HG03060 (cell line): ENCODE measurements around the gene FOXK1.

Experiments
- ATAC-seq: cut with Tn5 transposase; IDR thresholded peaks from one replicate; pipeline ENCODE4 v1.9.1; 2021; ENCODE audit warnings: low read depth, moderate number of reproducible peaks; ENCODE audit not compliant: unreplicated experiment

The FOXK1 gene

DNA sequence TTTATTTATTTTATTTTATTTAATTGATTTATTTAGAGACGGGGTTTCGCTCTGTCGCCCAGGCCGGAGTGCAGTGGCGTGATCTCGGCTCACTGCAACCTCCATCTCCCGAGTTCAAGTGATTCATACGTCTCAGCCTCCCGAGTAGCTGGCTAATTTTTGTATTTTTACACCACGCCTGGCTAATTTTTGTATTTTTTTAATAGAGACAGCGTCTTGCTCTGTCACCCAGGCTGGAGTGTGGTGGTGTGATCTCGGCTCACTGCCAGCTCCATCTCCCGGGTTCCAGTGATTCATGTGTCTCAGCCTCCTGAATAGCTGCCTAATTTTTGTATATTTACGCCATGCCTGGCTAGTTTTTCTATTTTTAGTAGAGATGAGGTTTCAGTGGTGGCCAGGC, 127.6 kb downstream of the FOXK1 start:
- ATAC-seq = no peak

GRCh38 chr7:4814433-4814832, 132.3 kb downstream of the FOXK1 start:
- no peak for ATAC-seq

GRCh38 chr7:4815121-4815520, 133.0 kb downstream of the FOXK1 start:
- no peak for ATAC-seq

GRCh38 chr7:4815609-4816418, 133.7 kb downstream of the FOXK1 start:
- ATAC-seq = no peak

DNA sequence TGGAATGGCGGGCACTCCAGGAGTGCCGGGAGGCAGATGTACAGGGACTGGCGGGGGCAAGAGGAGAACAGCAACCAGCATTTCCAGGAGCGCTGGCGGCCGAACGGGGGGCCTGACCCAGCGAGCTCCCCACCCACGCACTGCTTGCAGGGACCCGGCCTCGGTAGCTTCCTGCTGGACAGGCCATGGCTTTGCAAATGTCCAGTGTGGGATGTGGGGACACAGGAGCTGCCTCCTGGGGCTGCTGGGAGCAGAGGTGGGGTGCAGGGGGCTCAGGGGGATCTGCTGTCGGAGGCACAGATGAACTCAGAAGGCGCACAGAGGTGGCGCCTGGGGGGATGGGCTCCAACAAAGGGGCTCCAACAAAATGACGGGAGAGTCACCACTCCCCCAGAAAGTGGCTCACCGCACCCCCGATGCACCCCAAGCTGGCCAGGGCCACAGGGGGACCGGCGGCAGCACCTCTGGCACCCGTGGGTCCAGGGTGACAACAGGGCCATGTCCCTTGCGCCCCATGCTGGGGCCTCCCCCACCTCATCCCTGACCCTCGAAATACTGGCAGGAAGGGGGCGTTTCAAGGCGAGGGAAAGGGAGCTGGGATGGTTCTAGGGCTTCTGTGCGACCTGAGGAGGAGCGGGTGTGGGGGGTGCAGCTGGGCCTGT, 134.5 kb downstream of the FOXK1 start:
- no peak for ATAC-seq

DNA sequence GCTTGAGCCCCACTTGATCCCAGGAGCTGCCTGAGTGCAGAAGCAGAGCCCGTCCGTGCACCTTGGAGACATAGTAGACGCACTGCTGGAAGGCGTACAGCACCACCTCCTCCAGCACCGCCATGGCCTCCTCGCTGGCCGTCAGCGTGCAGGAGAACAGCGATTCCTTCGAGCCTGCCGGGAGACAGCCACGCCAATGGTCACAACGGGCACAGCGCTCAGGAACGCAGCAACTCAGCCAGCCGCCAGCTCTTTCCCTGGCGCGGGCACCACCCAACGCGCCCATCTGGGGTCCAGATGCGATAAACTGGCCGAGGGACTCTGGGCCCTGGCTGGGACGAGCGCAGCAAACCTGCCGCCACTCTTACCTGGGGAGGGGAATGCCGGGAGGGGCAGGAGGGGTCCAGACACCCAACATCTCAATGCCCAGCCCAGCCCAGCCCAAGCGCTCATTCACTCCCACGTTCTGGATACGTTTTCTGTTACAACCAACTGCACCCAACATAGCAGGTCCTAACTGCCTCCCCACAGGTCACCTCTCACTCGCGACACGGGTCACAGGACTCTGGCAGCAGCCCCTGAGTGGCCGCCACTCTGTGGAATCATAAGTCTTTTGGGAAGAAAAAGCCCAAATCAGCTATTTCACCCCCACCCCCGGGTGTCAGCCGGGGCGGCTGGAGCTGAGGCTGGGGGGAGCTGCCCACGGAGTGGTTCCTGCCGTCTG, 135.2 kb downstream of the FOXK1 start:
- no peak for ATAC-seq

- ATAC-seq = no peak
These were observed 136.1 kb downstream of the FOXK1 start for GRCh38 chr7:4818000-4818794.

DNA sequence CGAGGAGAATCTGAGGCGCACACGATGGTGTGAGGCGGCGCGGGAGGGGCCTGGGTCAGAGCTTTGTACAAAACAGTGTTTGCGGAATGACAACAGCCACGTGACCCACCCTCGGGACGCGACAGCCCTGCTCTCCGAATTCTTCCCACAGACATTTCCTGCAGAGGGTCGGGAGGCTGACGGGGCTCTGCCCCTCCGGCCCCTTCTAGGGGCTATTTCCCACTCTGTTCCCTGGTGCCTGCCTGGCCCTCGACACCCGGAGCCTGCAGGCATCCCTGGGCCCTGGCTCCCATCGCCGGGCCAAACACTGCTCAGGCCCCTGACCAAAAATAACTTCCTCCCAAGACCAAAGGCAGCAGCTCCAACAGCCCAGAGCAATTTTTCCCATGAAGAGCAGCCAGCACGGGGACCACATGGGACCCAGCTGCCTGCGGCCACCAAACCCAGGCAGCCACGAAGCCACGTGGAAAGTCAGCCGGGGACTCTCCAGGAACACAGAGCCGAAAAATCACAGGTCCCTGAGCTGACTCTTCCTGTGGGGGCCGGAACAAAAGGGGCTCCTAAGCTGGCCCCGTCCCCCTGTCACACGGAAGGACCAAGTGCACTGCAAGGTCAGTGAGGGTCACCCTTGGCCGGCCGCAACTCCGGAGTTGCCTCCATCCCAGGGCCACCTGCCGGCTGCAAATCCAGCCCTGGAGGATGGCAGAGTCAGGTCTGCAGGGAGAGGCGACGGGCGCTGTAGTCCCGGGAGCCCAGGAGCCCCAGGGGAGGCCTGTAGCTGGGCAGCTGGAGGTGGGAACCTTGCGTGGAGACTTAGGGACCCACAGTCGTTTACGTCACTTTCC, 137.7 kb downstream of the FOXK1 start:
- no peak for ATAC-seq

- ATAC-seq = no peak
These were observed 138.4 kb downstream of the FOXK1 start for GRCh38 chr7:4820405-4820966.
